ENCODE results near the gene NF2. TPM values are rescaled to one million over a fixed set of nuclear protein-coding genes. Genes with fewer than 3 reads are reported as not detected.

NF2 gene
- total and polyA plus RNA-seq, 2 experiments from 2014 or later: 14.4 to 54.5 TPM

DNA sequence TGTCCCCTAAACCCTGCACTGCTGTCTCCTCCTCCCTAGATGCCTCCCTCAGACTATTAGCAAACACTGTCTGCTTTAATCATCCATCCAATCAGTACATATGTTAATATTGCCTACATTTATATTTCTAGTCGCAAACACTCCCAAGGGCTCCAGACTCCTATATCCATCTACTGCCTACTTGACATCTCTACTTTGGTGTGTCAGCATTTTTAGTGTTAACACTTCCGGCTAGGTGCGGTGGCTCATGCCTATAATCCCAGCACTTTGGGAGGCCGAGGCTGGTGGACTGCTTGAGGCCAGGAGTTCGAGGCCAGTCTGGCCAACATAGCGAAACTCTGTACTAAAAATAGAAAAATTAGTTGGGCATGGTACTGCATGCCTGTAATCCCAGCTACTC, 44.4 kb upstream of the NF2 start (continued):
- TF ChIP-seq ZNF462 (CRISPR knock-in tag; IDR thresholded peaks at IDR 0.05): no peak
- TF ChIP-seq REST (IDR thresholded peaks at IDR 0.05; ENCODE audit: unreplicated experiment): no peak
- no peak for TF ChIP-seq ZNF114 (CRISPR knock-in tag; IDR thresholded peaks at IDR 0.05)
- no peak for TF ChIP-seq CREB1 (CRISPR knock-in tag; IDR thresholded peaks at IDR 0.05; ENCODE audit: low read depth)

DNA sequence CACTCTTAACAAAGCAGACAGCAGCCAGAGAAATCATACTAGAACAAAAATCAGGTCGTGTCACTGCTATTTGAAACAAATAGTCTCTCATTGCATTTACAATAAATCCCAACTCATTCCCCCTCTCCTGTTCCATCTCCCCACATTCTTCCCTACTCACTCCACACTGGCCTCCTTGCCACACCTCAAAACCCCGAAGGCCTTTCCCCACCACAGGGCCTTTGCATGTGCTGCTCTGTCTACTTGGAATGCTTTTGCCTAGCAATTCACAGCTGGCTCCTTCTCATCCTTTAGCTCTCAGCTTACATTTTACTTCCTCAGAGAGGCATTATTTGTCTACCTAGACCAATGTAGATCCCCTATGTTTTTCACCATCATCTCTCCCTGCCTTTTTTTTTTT, 43.6 kb upstream of the NF2 start:
- no peak overlapping the region for H3K4me3 Mint-ChIP-seq
- ATAC-seq (no peak), DNase-seq (ENCODE audit: low spot score) (no peak)
- H3K4me3 ChIP-seq: no peak overlapping the region
- H3K4me1 Mint-ChIP-seq: no peaks in the 10 kb centered on the region; the same call in 2 of the 3 replicates
- H3K79me2 ChIP-seq (replicated peaks; ENCODE audit: insufficient read depth): no peaks in the 10 kb centered on the region
- H3K4me1 ChIP-seq (ENCODE audit: insufficient read depth): no peaks in the 10 kb centered on the region
- no peak overlapping the region for H3K27ac ChIP-seq (ENCODE audit: low read depth)
- peaks cover 5% of the 10 kb centered on the region; the same call in 1 of the 2 replicates for H3F3A ChIP-seq (replicated peaks; ENCODE audit: low read depth)
- no peak overlapping the region for H2AFZ ChIP-seq
- no peaks in the 10 kb centered on the region for H3K9me3 Mint-ChIP-seq
- H3K36me3 ChIP-seq (ENCODE audit: insufficient read depth): peaks cover 68% of the 10 kb centered on the region
- H3K36me3 Mint-ChIP-seq (ENCODE audit: low read depth): peaks cover 79% of the 10 kb centered on the region
- no peaks in the 10 kb centered on the region for H3K9me2 ChIP-seq (ENCODE audit: insufficient read depth)
- H3K4me2 ChIP-seq: no peak overlapping the region
- peaks cover 2% of the 10 kb centered on the region for H3K27me3 Mint-ChIP-seq (ENCODE audit: insufficient read depth, low read depth, poor library complexity)
- H3K27me3 ChIP-seq (ENCODE audit: insufficient read depth): no peaks in the 10 kb centered on the region
- H3K27ac Mint-ChIP-seq: no peak overlapping the region
- H4K20me1 ChIP-seq (replicated peaks; ENCODE audit: insufficient read depth): peaks cover 3% of the 10 kb centered on the region; the same call in 1 of the 2 replicates
- TF ChIP-seq ZNF114 (CRISPR knock-in tag; IDR thresholded peaks at IDR 0.05) (no peak), STAT1 (IDR thresholded peaks at IDR 0.05; ENCODE audit: unreplicated experiment) (no peak), ETS1 (IDR thresholded peaks at IDR 0.05) (no peak), NANOG (IDR thresholded peaks at IDR 0.05; ENCODE audit: borderline replicate concordance) (no peak), POLR2AphosphoS5 (IDR thresholded peaks at IDR 0.05; ENCODE audit: low read depth) (no peak), ZNF331 (CRISPR knock-in tag; IDR thresholded peaks at IDR 0.05; ENCODE audit: low read depth) (no peak), EZH2phosphoT487 (IDR thresholded peaks at IDR 0.05; ENCODE audit: unreplicated experiment) (no peak), EZH2 (IDR thresholded peaks at IDR 0.05; ENCODE audit: low read depth, unreplicated experiment) (no peak)
